Liver (tissue), 9 donors: ENCODE results near the gene CUX1. TPM values are rescaled to one million over a fixed set of nuclear protein-coding genes. Genes with fewer than 3 reads are reported as not detected.

ENCODE experiments used
- DNase-seq: peaks from one replicate; pipeline ENCODE4 v3.0.0-alpha.2; 2017; ENCODE audit warnings: low spot score
- H3K27ac ChIP-seq, 2 donors: one replicate each; pipeline ENCODE4 v1.7.0; 2013; ENCODE audit warnings: inconsistent platforms in 2 of 2, low read length in 2 of 2, control low read depth in 1 of 2, low read depth in 1 of 2, mild to moderate bottlenecking in 1 of 2
- H3K27me3 ChIP-seq, 4 donors: one replicate each; pipeline versions ENCODE4 v1.6.1 to v1.7.0; 2013; ENCODE audit warnings: low read length in 3 of 4, inconsistent platforms in 1 of 4, mild to moderate bottlenecking in 1 of 4, moderate library complexity in 1 of 4; ENCODE audit not compliant: control insufficient read depth in 4 of 4, insufficient read depth in 4 of 4
- H3K36me3 ChIP-seq, 4 donors: one replicate each; pipeline versions ENCODE4 v1.6.1 to v1.7.0; 2013; ENCODE audit warnings: low read length in 3 of 4, mild to moderate bottlenecking in 3 of 4, low read depth in 1 of 4, moderate library complexity in 1 of 4; ENCODE audit not compliant: control insufficient read depth in 4 of 4, insufficient read depth in 3 of 4
- H3K4me1 ChIP-seq, 4 donors: one replicate each; pipeline versions ENCODE4 v1.6.1 to v1.7.0; 2013; ENCODE audit warnings: low read length in 3 of 4, mild to moderate bottlenecking in 3 of 4, moderate library complexity in 1 of 4; ENCODE audit not compliant: control insufficient read depth in 4 of 4, insufficient read depth in 4 of 4
- H3K4me3 ChIP-seq, 3 donors: one replicate each; pipeline versions ENCODE4 v1.6.1 to v1.7.0; 2013; ENCODE audit warnings: low read length in 3 of 3, control low read depth in 1 of 3, low read depth in 1 of 3, mild to moderate bottlenecking in 1 of 3
- H3K9ac ChIP-seq, 2 donors: one replicate each; pipeline ENCODE4 v1.7.0; 2013; ENCODE audit warnings: low read length in 2 of 2, mild to moderate bottlenecking in 2 of 2, moderate library complexity in 2 of 2, control low read depth in 1 of 2, low read depth in 1 of 2
- H3K9me3 ChIP-seq, 4 donors: one replicate each; pipeline versions ENCODE4 v1.6.1 to v1.7.0; 2013; ENCODE audit warnings: low read length in 3 of 4; ENCODE audit not compliant: control insufficient read depth in 4 of 4
- EGR1 ChIP-seq, 2 donors: IDR thresholded peaks; 2 replicates each; pipeline ENCODE4 v1.6.1; 2016 to 2018; ENCODE audit warnings: antibody characterized with exemption in 2 of 2, low read depth in 2 of 2
- FOXA1 ChIP-seq: IDR thresholded peaks from 2 replicates; pipeline ENCODE4 v1.6.1; 2016; ENCODE audit warnings: antibody characterized with exemption
- FOXA2 ChIP-seq: IDR thresholded peaks from 2 replicates; pipeline ENCODE4 v1.6.1; 2016; ENCODE audit warnings: antibody characterized with exemption
- GABPA ChIP-seq, 2 donors: IDR thresholded peaks in 1 of 2; conservative IDR thresholded peaks in 1 of 2; 2 replicates each; pipeline ENCODE4 v1.6.1; 2016; ENCODE audit warnings: antibody characterized with exemption in 2 of 2, mild to moderate bottlenecking in 1 of 2, moderate library complexity in 1 of 2
- HNF4A ChIP-seq, 2 donors: conservative IDR thresholded peaks; 2 replicates each; pipeline ENCODE4 v1.6.1; 2016; ENCODE audit warnings: antibody characterized with exemption in 2 of 2, mild to moderate bottlenecking in 2 of 2
- HNF4G ChIP-seq: IDR thresholded peaks from 2 replicates; pipeline ENCODE4 v1.6.1; 2016; ENCODE audit warnings: antibody characterized with exemption
- JUND ChIP-seq, 2 donors: IDR thresholded peaks; 2 replicates each; pipeline ENCODE4 v1.6.1; 2016; ENCODE audit warnings: antibody characterized with exemption in 2 of 2
- NR2F2 ChIP-seq: IDR thresholded peaks from 2 replicates; pipeline ENCODE4 v1.6.1; 2016; ENCODE audit warnings: antibody characterized with exemption
- RAD21 ChIP-seq, 2 donors: IDR thresholded peaks; 2 replicates each; pipeline ENCODE4 v1.6.1; 2016; ENCODE audit warnings: antibody characterized with exemption in 2 of 2, mild to moderate bottlenecking in 2 of 2
- RXRA ChIP-seq, 2 donors: IDR thresholded peaks; 2 replicates each; pipeline ENCODE4 v1.6.1; 2017 to 2018; ENCODE audit warnings: antibody characterized with exemption in 2 of 2, mild to moderate bottlenecking in 1 of 2
- SP1 ChIP-seq: IDR thresholded peaks from 2 replicates; pipeline ENCODE4 v1.6.1; 2018; ENCODE audit warnings: antibody characterized with exemption, mild to moderate bottlenecking
- WGBS: extraction: QIAGEN DNeasy Blood & Tissue Kit; methylation state at CpG from one replicate; pipeline ENCODE4 v1.1.7; 2013; 5-methylcytosine and 5-hydroxymethylcytosine counted together
- polyA plus RNA-seq, 2 donors: library from polyadenylated mRNA; stranded (reverse) in 1 of 2; unstranded in 1 of 2; fragments of 200-250 nt in 1 of 2; fragments of >200 nt in 1 of 2; fragmentation: Nextera tagmentation in 1 of 2; extraction: Ambion mirVana in 1 of 2; gene quantifications; one replicate each; pipeline versions ENCODE4 v1.2.1 to v1.2.3, GENCODE V29; 2013 to 2015
- total RNA-seq, 2 donors: library from RNA; depleted of rRNA; stranded (reverse); fragments of >200 nt; gene quantifications; one replicate each; pipeline ENCODE4 v1.2.3, GENCODE V29; 2014
- TF ChIP-seq, protein P1 (sequence below): fragments of 150-350 bp; IDR thresholded peaks from 2 replicates; pipeline ENCODE4 v1.5.1; 2017; ENCODE audit warnings: improper control_type of control experiment, low read depth, low read length; ENCODE audit not compliant: missing input control
- TF ChIP-seq, protein P2 (sequence below): IDR thresholded peaks from 2 replicates; pipeline ENCODE4 v1.6.1; 2016; ENCODE audit warnings: antibody characterized with exemption
- TF ChIP-seq, protein P3 (sequence below): IDR thresholded peaks from 2 replicates; pipeline ENCODE4 v1.6.1; 2016; ENCODE audit warnings: antibody characterized with exemption
- TF ChIP-seq, protein P4 (sequence below): IDR thresholded peaks from 2 replicates; pipeline ENCODE4 v1.6.1; 2016; ENCODE audit warnings: antibody characterized with exemption
- TF ChIP-seq, protein P5 (sequence below): IDR thresholded peaks from 2 replicates; pipeline ENCODE4 v1.6.1; 2016; ENCODE audit warnings: antibody characterized with exemption, mild to moderate bottlenecking
- donor health status: healthy.
- donor health status: healthy.
- donor health status: healthy.
- donor health status: healthy.
- donor health status: healthy.

Gene CUX1
- total and polyA plus RNA-seq, 4 donors: 18.6 to 40.6 (median 21.4) TPM

DNA sequence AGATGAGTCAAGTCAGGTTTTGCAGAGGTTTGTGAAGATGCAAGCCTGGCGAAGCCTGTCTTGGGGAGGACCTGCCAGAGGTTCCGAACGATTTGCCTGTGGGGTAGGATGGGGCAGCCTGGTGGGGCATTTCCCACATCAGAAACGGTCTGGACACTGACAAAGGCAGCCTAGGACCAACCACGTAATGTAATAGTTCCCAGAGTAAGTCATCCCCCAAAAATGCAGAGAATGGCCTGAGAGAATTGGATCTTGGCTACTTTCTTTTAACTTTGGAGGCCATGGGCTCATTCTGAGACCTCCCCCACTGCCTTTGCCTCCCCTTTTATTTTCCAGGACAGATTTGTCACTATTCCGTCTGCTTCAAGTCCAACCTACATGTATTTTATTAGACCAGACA lies 300.3 kb downstream of the CUX1 start:
- WGBS: 96% methylated on average over 6 of the region's 6 CpGs
- Histone ChIP-seq H3K4me3 (no peak overlapping the region), H3K36me3 (peaks cover 3 to 18% (median 12%) of the 10 kb centered on the region in 4 donors), H3K9ac (no peak overlapping the region), H3K9me3 (no peaks in the 10 kb centered on the region), H3K4me1 (peaks cover 8 to 12% (median 9%) of the 10 kb centered on the region in 4 donors), H3K27me3 (no peaks in the 10 kb centered on the region), H3K27ac (no peak overlapping the region)
- TF ChIP-seq EGR1 (IDR thresholded peaks at IDR 0.05; ENCODE audit: low read depth in 2 of 2) (no peak), RXRA (IDR thresholded peaks at IDR 0.05) (no peak), GABPA (IDR thresholded peaks at IDR 0.05 in 1 of 2, conservative IDR thresholded peaks at IDR 0.05 in 1 of 2) (no peak), RAD21 (IDR thresholded peaks at IDR 0.05) (no peak), SP1 (no peak), FOXA1 (no peak), HNF4A (conservative IDR thresholded peaks at IDR 0.05) (no peak)
- TF ChIP-seq, protein P1, sequence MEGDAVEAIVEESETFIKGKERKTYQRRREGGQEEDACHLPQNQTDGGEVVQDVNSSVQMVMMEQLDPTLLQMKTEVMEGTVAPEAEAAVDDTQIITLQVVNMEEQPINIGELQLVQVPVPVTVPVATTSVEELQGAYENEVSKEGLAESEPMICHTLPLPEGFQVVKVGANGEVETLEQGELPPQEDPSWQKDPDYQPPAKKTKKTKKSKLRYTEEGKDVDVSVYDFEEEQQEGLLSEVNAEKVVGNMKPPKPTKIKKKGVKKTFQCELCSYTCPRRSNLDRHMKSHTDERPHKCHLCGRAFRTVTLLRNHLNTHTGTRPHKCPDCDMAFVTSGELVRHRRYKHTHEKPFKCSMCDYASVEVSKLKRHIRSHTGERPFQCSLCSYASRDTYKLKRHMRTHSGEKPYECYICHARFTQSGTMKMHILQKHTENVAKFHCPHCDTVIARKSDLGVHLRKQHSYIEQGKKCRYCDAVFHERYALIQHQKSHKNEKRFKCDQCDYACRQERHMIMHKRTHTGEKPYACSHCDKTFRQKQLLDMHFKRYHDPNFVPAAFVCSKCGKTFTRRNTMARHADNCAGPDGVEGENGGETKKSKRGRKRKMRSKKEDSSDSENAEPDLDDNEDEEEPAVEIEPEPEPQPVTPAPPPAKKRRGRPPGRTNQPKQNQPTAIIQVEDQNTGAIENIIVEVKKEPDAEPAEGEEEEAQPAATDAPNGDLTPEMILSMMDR: no peak
- TF ChIP-seq, protein P2, sequence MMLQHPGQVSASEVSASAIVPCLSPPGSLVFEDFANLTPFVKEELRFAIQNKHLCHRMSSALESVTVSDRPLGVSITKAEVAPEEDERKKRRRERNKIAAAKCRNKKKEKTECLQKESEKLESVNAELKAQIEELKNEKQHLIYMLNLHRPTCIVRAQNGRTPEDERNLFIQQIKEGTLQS: no peak
- DNase-seq: no peak

DNA sequence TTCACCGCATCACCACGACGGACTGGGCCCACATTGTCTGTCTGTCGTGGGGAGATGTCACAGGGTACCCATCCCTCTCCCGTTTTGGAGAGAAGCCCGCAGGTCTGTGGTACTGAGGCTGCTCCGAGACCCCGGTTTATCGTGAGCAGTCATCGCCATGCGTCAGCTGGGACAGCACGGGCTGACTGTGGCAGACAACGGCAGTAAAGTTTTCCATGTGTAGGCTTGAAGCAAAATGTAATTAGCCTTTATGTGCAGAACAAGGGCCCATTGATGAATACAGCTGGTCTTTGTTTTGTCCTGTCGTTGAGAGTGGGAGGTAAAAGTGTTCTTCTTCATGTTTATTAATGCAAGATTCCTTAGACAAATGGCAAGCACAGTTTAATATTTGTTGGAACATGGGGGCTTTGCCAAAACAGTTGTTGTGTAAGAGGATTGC lies 301.8 kb downstream of the CUX1 start:
- no peak for DNase-seq

DNA sequence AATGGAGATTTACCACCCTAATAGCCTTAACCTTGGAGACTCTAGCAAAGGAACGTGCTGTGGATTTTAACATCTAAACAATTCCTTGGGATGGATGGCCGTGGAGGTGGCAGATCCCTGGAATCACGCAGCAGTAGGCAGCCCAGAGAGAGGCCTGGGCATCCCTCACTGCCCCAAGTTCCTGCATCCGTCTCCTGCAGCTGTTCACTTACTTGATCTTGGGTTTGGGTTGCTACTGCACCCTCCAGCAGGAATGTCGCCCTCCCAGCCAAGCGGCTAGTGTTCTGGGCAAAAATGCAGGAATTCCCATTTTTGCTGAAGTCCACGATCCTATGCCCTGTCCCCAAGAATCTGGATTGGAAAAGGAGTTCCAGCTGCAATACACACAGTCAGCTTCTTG lies 302.5 kb downstream of the CUX1 start:
- no peaks in the 10 kb centered on the region for H3K27me3 ChIP-seq
- no peak for DNase-seq
- H3K4me3 ChIP-seq: no peak overlapping the region
- peaks cover 8 to 12% (median 9%) of the 10 kb centered on the region in 4 donors for H3K4me1 ChIP-seq
- H3K9ac ChIP-seq: no peak overlapping the region
- peaks cover 3 to 14% (median 8%) of the 10 kb centered on the region in 4 donors for H3K36me3 ChIP-seq
- no peak overlapping the region for H3K27ac ChIP-seq
- H3K9me3 ChIP-seq: no peaks in the 10 kb centered on the region
- 98% methylated on average over 7 of the region's 7 CpGs for WGBS
- TF ChIP-seq, protein P3, sequence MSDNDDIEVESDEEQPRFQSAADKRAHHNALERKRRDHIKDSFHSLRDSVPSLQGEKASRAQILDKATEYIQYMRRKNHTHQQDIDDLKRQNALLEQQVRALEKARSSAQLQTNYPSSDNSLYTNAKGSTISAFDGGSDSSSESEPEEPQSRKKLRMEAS: no peak
- TF ChIP-seq, protein P4, sequence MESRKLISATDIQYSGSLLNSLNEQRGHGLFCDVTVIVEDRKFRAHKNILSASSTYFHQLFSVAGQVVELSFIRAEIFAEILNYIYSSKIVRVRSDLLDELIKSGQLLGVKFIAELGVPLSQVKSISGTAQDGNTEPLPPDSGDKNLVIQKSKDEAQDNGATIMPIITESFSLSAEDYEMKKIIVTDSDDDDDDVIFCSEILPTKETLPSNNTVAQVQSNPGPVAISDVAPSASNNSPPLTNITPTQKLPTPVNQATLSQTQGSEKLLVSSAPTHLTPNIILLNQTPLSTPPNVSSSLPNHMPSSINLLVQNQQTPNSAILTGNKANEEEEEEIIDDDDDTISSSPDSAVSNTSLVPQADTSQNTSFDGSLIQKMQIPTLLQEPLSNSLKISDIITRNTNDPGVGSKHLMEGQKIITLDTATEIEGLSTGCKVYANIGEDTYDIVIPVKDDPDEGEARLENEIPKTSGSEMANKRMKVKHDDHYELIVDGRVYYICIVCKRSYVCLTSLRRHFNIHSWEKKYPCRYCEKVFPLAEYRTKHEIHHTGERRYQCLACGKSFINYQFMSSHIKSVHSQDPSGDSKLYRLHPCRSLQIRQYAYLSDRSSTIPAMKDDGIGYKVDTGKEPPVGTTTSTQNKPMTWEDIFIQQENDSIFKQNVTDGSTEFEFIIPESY: no peak
- no peak for TF ChIP-seq SP1
- no peak for TF ChIP-seq HNF4G
- TF ChIP-seq FOXA2: no peak
- TF ChIP-seq FOXA1: no peak
- no peak for TF ChIP-seq RAD21 (IDR thresholded peaks at IDR 0.05)
- TF ChIP-seq, protein P2: no peak
- no peak for TF ChIP-seq RXRA (IDR thresholded peaks at IDR 0.05)
- no peak for TF ChIP-seq GABPA (IDR thresholded peaks at IDR 0.05 in 1 of 2, conservative IDR thresholded peaks at IDR 0.05 in 1 of 2)
- no peak for TF ChIP-seq HNF4A (conservative IDR thresholded peaks at IDR 0.05)
- TF ChIP-seq NR2F2: no peak
- no peak for TF ChIP-seq JUND (IDR thresholded peaks at IDR 0.05)
- TF ChIP-seq, protein P5, sequence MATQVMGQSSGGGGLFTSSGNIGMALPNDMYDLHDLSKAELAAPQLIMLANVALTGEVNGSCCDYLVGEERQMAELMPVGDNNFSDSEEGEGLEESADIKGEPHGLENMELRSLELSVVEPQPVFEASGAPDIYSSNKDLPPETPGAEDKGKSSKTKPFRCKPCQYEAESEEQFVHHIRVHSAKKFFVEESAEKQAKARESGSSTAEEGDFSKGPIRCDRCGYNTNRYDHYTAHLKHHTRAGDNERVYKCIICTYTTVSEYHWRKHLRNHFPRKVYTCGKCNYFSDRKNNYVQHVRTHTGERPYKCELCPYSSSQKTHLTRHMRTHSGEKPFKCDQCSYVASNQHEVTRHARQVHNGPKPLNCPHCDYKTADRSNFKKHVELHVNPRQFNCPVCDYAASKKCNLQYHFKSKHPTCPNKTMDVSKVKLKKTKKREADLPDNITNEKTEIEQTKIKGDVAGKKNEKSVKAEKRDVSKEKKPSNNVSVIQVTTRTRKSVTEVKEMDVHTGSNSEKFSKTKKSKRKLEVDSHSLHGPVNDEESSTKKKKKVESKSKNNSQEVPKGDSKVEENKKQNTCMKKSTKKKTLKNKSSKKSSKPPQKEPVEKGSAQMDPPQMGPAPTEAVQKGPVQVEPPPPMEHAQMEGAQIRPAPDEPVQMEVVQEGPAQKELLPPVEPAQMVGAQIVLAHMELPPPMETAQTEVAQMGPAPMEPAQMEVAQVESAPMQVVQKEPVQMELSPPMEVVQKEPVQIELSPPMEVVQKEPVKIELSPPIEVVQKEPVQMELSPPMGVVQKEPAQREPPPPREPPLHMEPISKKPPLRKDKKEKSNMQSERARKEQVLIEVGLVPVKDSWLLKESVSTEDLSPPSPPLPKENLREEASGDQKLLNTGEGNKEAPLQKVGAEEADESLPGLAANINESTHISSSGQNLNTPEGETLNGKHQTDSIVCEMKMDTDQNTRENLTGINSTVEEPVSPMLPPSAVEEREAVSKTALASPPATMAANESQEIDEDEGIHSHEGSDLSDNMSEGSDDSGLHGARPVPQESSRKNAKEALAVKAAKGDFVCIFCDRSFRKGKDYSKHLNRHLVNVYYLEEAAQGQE: no peak

More for the DNA sequence above, 301.8 kb downstream of the CUX1 start:
- H3K4me1 ChIP-seq: peaks cover 8 to 12% (median 9%) of the 10 kb centered on the region in 4 donors
- no peak overlapping the region for H3K27ac ChIP-seq
- 81% methylated on average over 14 of the region's 14 CpGs for WGBS
- H3K9ac ChIP-seq: no peak overlapping the region
- no peaks in the 10 kb centered on the region for H3K9me3 ChIP-seq
- H3K4me3 ChIP-seq: no peak overlapping the region
- H3K36me3 ChIP-seq: peaks cover 3 to 16% (median 9%) of the 10 kb centered on the region in 4 donors
- TF ChIP-seq, protein P4: no peak
- H3K27me3 ChIP-seq: no peaks in the 10 kb centered on the region
